GM10266 (cell line): Measurements from ENCODE around the gene GJD4.

Experiments
- DNase-seq: peaks from one replicate; pipeline ENCODE4 v3.0.0; 2012; ENCODE audit errors: extremely low spot score
- CTCF ChIP-seq: IDR thresholded peaks from 2 replicates; pipeline ENCODE4 v1.5.1; 2012; ENCODE audit warnings: mild to moderate bottlenecking, low read depth; ENCODE audit not compliant: control insufficient read depth, insufficient read depth; ENCODE audit errors: missing control alignments

Gene GJD4

DNA sequence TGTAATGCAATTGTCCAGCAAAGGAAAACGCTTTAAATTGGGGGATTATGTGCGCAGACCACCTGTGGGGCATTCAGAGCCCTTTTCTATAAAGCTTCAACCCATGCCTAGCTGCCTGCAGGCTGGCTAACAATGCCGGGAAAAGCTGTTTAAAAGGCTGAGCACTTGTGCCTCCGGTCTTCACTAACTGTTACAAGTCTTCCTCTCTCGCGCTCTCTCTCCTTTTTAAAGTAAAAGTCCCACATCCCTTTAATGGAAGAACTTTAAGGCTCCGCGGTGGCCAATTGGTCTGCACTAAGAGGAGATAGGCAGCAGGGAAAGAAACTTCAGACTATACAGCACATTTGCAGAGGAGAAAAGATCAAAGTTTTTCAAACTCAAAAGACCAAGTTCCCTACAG, 32.3 kb downstream of the GJD4 start:
- TF ChIP-seq CTCF = no peak
- DNase-seq = no peak

- TF ChIP-seq CTCF = no peak
- DNase-seq = no peak
These were observed 33.0 kb downstream of the GJD4 start for GRCh38 chr10:35638101-35638500.

GRCh38 chr10:35639021-35639727, 34.0 kb downstream of the GJD4 start:
- no peak for TF ChIP-seq CTCF
- DNase-seq = no peak

DNA sequence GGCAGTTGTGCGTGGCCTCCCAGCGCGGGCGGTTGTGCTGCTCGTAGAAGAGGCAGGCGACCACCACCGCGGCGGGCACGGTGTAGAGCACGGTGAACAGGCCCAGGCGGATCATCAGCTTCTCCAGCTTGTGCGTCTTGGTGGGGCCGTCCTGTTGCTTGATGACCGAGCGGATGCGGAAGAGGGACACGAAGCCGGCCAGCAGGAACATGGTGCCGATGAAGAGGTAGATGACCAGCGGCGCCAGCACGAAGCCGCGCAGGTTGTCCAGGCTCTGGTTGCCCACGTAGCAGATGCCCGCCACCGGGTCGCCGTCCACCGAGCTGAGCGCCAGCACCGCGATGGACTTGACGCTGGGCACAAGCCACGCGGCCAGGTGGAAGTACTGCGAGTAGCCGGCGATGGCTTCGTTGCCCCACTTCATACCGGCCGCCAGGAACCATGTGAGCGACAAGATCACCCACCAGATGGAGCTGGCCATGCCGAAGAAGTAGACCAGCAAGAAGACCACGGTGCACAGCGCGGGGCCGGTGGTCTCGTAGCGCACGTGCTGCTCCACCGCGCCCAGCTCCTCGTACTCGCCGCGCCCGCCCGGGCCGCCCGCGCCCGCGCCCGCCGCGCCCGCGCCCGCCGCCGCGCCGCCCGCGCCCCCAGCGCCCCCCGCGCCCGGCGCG, 34.7 kb downstream of the GJD4 start:
- TF ChIP-seq CTCF = no peak
- no peak for DNase-seq

DNA sequence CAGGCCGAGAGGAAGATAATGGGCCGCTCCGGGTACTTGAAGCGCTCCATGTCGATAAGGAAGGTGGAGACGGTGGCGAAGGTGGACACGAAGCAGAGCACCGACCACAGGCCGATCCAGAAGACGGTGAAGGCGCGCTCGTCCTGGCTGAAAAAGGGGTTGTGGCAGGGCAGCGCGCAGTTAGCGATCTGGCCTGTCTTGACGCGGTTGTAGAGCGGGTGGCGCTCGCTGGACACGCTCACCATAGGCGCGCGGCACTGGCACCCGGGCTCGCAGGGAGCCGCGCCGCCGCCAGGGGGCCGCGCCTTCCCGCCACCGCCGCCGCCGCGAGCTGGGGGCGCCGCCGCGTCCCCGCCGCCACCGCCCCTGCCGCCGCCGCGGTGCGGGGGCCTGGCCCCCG, 35.3 kb downstream of the GJD4 start:
- peak; percentile 64 for TF ChIP-seq CTCF
- DNase-seq = peak; percentile 84

DNA sequence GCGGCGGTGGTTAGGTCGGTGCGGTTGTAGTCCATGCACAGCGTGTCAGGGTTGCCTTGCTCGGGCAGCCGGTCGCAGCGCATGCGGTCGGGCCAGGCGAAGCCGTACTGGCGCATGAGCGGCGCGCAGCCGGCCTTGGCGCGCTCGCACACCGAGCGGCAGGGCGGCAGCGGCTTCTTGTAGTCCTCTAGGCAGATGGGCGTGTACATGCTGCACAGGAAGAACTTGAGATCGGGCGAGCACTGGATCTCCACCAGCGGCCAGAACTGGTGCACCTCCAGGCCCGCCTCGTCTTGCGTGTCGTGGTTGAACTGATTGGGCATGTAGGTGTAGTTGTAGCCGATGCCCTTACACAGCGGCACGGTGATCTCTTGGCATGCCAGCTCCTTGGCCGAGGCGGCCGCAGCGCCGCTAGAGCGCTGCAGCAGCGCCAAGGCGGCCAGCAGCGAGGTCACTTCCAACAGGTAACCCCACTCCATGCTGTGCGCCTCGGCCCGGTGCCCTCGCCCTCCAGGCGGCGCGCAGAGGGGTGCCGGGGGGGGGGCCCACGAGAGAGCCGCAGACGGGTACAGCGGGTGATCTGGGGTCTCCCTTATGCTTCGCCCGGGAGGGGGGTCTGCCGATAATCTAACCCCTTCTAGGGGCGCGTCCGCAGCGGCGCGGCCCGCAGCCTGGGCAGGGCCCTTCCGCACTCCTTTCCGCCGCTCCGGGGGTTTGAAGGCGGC, 36.0 kb downstream of the GJD4 start:
- no peak for TF ChIP-seq CTCF
- peak; percentile 65 for DNase-seq

DNA sequence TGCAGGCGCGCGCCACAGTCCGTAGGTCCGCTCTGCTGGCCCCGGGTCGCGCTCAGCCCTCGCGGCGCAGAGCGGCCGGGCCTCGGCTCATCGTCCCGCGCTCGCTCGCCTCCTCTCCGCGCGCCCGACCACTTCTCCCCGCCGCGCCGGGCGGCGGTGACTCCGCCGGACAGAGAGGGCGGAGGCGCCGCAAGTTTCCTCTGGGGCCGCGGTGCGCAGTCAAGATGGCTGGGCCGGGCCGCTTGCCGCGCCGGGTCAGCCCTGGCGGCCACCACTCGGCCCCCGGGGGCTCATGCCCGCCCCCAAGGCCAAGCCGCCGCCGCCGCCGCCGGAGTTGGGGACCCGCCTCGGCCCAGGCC, 36.5 kb downstream of the GJD4 start:
- no peak for TF ChIP-seq CTCF
- peak; percentile 56 for DNase-seq
